ENCODE measurements around the gene TUBA3E. TPM values are rescaled to one million over a fixed set of nuclear protein-coding genes. Genes with fewer than 3 reads are reported as not detected.

TUBA3E gene
- total and polyA plus RNA-seq, 9 of the 15 experiments (the other 6 are each of a cell fraction or from before 2014, with no cell fraction given): 0.09 to 0.30 (median 0.13) TPM; not detected in 3

- TF ChIP-seq ZNF586 (CRISPR knock-in tag; conservative IDR thresholded peaks at IDR 0.05) (no peak), ZNF146 (CRISPR knock-in tag; IDR thresholded peaks at IDR 0.05; ENCODE audit: unreplicated experiment) (no peak), JUND (IDR thresholded peaks at IDR 0.05; ENCODE audit: borderline replicate concordance, low read depth, low read length) (peak; percentile 19; the same call in 1 of the 2 replicates), JUND (tag; IDR thresholded peaks at IDR 0.05; ENCODE audit: borderline replicate concordance, low read depth, low read length) (no peak), CBX3 (IDR thresholded peaks at IDR 0.05; ENCODE audit: borderline replicate concordance in 1 of 2, low read length in 2 of 2) (no peak), ZNF77 (CRISPR knock-in tag; IDR thresholded peaks at IDR 0.05) (no peak), HDAC8 (tag; IDR thresholded peaks at IDR 0.05) (no peak), GATAD2B (IDR thresholded peaks at IDR 0.05; ENCODE audit: borderline replicate concordance) (no peak), SPI1 (IDR thresholded peaks at IDR 0.05; ENCODE audit: borderline replicate concordance, low read depth, low read length) (no peak), NCOA4 (IDR thresholded peaks at IDR 0.05; ENCODE audit: partially characterized antibody) (no peak), IRF1 (CRISPR knock-in tag; IDR thresholded peaks at IDR 0.05; ENCODE audit: borderline replicate concordance) (no peak), KLF1 (tag; IDR thresholded peaks at IDR 0.05) (no peak), MECOM (CRISPR knock-in tag; IDR thresholded peaks at IDR 0.05) (no peak), ZNF140 (CRISPR knock-in tag; IDR thresholded peaks at IDR 0.05) (no peak), ADNP (tag; IDR thresholded peaks at IDR 0.05) (no peak), CBX1 (IDR thresholded peaks at IDR 0.05; ENCODE audit: low read depth) (no peak), NR4A1 (CRISPR knock-in tag; IDR thresholded peaks at IDR 0.05) (no peak), NR4A1 (tag; IDR thresholded peaks at IDR 0.05) (no peak), MEIS2 (IDR thresholded peaks at IDR 0.05; ENCODE audit: partially characterized antibody) (no peak), EWSR1 (IDR thresholded peaks at IDR 0.05; ENCODE audit: borderline replicate concordance, low read depth, partially characterized antibody) (no peak)
- TF ChIP-seq, protein P1, sequence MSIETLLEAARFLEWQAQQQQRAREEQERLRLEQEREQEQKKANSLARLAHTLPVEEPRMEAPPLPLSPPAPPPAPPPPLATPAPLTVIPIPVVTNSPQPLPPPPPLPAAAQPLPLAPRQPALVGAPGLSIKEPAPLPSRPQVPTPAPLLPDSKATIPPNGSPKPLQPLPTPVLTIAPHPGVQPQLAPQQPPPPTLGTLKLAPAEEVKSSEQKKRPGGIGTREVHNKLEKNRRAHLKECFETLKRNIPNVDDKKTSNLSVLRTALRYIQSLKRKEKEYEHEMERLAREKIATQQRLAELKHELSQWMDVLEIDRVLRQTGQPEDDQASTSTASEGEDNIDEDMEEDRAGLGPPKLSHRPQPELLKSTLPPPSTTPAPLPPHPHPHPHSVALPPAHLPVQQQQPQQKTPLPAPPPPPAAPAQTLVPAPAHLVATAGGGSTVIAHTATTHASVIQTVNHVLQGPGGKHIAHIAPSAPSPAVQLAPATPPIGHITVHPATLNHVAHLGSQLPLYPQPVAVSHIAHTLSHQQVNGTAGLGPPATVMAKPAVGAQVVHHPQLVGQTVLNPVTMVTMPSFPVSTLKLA (conservative IDR thresholded peaks at IDR 0.05): peak; percentile 86 to 92
- TF ChIP-seq, protein P2, sequence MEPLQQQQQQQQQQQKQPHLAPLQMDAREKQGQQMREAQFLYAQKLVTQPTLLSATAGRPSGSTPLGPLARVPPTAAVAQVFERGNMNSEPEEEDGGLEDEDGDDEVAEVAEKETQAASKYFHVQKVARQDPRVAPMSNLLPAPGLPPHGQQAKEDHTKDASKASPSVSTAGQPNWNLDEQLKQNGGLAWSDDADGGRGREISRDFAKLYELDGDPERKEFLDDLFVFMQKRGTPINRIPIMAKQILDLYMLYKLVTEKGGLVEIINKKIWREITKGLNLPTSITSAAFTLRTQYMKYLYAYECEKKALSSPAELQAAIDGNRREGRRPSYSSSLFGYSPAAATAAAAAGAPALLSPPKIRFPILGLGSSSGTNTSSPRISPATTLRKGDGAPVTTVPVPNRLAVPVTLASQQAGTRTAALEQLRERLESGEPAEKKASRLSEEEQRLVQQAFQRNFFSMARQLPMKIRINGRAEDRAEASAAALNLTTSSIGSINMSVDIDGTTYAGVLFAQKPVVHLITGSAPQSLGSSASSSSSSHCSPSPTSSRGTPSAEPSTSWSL (CRISPR knock-in tag; IDR thresholded peaks at IDR 0.05; ENCODE audit: borderline replicate concordance): no peak
- TF ChIP-seq, protein P3, sequence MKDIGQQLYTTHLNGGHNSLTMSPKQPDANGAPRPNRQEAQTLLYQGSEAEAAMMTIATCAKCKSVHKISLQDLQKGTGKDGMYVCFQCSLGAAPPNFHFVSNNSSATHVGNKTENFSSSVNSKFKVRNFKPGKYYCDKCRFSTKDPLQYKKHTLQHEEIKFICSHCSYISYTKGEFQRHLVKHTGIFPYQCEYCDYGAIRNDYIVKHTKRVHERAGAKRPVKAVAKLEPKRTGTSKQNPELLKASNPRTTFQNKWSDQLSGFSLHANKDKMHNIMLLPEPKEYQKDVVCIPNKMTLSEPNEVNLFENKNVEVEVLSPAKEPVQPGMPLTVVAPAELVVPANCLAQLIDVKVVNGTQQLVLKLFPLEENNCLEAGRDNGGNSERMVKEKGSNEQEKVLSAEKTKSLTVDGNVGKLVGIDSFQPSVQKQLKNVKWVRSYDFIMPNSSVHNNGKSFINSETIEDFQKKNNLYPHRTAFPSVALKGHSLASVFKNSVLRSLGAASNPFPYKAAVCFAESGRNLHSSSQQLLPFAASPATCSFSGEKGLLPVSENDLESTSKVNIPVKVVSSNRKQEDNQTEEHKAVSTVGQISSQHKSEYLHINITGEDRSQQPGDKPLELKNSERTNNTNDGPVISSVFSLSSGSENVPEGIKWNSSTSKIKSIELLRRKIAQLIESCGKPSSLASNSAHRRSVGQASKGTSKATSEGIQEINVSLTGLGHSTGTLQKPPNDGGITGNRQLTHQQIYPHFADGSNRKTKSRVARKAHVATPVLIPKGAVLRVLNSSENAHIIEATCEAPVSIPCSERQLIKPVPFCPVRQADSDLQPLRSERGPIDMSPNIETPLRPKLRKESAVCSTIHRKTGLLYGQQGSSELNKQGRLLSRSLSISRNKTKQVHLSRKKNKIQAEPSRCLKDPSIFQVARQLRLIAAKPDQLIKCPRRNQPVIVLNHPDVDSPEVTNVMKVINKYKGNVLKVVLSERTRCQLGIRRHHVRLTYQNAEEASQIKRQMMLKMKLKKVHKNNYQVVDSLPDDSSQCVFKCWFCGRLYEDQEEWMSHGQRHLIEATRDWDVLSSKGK (CRISPR knock-in tag; IDR thresholded peaks at IDR 0.05): no peak
These were observed 16.8 kb downstream of the TUBA3E start, which contains the start of gene SMPD4 (continued) for GRCh38 chr2:130181325-130181879.

Measured in K562 (cell line).